GM18517 (cell line): Measurements from ENCODE around the gene TXNRD2.
"Not testable (repeated sequence)": the region's sequence is repeated elsewhere in the genome, so short reads cannot be mapped to it uniquely, and the experiment has no call there.

ENCODE experiments used
- ATAC-seq: cut with Tn5 transposase; IDR thresholded peaks from one replicate; pipeline ENCODE4 v1.9.1; 2021; ENCODE audit warnings: mild to moderate bottlenecking, moderate library complexity; ENCODE audit not compliant: unreplicated experiment

TXNRD2 gene

DNA sequence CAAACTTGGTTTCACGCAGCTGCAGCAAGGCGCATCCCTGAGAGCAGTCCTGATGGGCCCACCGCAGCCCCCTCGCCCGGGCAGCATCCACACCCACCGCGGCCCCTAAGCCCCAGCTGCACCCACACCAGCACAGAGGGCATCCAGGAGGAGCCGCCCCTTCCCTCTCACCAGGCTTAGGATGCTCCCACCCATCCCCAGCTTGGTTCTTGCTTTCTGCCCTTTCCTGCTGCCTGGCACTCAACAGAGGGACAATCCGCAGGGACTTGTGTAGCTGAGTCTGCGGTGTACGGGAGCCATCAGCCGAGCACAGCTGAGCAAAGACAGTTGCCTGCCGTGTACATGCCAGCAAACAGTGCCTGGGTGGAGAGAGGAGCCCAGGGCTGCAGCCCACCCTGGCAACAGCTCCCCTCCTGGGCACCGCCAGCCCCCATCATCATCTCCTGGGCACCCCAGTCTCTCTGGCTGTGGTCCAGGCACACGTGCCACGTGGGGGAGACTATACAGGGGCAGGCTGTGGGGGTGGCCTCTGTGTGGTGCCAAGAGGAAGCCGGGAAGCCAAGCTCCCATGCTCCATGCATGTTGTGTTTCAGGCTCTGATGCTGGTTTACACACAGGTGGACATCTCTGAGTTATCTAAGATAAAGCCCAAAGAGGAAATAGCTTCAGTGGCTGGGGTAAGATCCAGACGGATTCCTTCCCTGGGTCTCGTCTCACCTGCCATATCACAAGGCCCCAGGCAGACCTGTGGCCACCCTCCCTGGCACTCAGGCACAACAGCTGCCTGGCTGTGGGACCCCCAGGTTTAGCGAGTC is 50.9 kb downstream of the TXNRD2 start:
- ATAC-seq = no peak

DNA sequence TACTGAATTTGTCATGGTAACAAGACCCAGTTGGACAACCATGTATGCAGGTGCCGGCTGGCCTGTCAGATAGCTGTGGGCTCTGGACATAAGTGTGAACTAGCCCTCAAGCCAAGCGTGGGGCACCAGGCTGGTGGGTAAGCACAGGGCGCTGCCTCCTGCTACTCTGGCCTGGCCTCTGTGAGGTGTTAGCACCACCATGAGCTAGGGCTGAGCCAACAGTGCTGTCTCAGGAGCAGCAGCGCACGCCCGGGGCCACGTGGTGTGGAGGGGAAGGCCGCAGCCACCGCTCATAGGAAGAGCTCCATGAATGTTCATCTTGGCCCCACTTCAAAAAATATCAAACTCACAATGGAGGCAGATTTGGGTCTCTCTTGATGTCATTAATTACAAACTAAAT is 51.7 kb downstream of the TXNRD2 start:
- ATAC-seq = no peak

- no peak for ATAC-seq
Observed at GRCh38 chr22:19888131-19888746, 53.4 kb downstream of the TXNRD2 start.

DNA sequence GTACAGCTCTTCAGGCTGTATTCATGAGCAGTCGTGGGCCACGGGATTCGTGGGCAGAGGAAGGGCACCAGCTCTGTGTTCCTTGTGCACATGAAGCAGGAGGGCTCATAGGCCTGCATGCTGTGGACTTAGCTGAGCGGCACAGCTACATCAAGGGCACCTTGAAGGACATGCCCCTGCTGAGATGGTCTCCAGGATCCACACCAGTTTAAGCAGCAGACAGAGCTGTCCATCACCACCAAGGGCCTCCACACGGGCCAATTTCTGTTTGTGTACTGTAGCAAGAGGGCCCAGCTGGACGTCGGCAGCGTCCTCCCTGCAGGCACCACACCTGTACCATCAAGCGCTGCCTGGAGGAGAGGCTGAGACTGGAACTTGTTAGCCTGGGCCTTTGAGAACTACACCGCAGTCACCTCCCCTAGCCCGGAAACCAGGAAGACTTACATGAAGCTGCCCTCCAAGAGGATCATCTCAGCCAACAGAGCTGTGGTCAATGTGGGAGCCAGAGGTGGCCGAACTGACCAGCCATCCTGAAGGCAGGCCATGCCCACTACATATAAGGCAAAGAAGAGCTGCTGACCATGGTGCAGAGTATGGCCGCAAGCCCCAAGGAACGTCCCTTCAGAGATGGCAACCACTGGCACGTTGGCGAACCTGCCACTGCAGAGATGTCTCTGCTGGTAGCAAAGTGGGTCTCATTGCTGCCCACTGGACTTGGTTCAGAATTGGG is 54.2 kb downstream of the TXNRD2 start:
- no peak for ATAC-seq

GRCh38 chr22:19886605-19887255 is 54.9 kb downstream of the TXNRD2 start:
- no peak for ATAC-seq

- ATAC-seq = no peak
Observed at GRCh38 chr22:19885841-19886592, 55.6 kb downstream of the TXNRD2 start.

DNA sequence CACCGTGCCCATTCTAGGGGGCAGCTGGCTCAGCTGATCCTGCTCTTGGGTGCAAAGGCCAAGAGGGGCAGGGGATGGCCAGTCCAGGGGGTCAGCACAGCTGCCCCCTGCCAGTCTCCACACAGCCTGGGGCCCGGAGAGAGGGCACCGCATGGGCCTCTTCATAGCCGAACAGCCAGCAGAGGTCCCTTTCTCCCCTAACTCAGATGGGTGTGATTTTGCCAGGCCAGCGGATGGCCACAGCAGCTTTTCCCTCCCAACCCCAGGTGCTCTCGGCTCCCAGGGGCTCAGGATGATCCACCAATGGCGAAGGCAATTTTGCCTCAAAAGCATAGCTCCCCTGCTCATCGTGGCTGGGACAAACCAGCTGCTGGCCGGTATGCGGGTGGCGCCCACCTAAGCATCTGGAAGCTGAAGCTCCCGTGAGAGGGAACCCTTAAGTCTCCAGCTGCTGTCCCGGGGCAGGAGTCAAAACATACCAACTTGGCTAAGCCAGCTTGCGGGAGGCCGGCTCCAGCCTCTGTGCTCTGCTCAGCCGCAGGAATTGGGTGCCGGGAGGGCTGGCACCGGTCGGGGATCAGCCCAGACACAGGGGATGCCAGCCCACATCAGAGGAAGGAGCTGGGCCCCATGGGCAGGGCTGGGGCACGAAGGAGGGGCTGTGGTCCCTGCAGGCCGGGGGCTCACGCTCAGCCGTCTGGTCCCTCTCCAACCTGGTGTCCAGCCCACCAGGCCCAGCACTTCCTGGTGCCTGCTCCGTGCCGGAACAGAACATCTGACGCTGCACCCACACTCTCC is 56.5 kb downstream of the TXNRD2 start:
- ATAC-seq = no peak

- no peak for ATAC-seq
Observed at GRCh38 chr22:19884161-19884953, 57.3 kb downstream of the TXNRD2 start.

GRCh38 chr22:19883446-19883845 is 58.2 kb downstream of the TXNRD2 start:
- ATAC-seq = not testable (repeated sequence)

DNA sequence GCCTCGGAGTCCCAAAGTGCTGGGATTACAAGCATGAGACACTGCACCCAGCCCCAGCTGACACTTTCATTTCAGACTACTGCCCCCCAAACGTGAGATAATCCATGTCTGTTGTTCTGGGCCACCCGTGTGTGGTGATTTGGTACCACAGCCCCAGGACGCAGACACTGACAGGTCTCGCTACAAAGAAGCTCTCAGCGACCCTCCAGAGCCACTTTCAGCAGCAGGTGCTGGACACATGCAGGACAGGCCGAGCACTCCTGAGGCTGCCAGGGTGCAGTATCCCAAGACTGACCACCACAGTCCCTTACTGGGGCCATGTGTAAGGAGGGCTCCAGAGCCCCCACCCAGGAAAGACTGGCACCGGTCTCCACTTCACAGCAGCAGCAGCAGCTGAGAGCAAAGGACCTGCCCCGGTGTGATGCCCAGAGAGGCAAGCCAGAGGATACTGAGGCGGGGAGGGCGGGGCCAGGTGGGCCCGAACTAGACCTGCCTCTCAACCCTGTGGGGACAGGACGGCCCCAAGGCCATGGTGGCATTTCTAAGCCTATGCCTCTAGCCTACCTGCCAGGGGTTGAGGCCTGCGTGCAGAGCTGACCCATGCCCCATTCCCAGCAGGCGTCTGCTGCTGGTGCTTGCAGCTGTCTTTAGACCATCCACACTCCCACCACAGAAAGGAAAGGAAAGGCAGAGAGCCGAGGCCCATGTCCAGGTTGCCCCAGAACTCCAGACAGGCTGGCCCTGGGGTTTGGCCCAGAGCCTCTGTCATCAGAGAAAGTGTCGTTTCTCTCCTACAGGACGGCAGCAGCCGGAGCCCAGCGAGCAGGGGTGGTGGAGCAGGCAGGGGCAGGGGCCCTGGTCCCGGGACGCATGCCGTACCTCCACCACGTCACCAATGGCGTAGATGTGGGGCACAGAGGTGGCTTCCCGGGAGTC is 58.9 kb downstream of the TXNRD2 start:
- ATAC-seq = no peak

- ATAC-seq = no peak
Observed at GRCh38 chr22:19880786-19881569, 60.6 kb downstream of the TXNRD2 start.

- ATAC-seq = no peak
Observed at GRCh38 chr22:19879992-19880785, 61.4 kb downstream of the TXNRD2 start.

DNA sequence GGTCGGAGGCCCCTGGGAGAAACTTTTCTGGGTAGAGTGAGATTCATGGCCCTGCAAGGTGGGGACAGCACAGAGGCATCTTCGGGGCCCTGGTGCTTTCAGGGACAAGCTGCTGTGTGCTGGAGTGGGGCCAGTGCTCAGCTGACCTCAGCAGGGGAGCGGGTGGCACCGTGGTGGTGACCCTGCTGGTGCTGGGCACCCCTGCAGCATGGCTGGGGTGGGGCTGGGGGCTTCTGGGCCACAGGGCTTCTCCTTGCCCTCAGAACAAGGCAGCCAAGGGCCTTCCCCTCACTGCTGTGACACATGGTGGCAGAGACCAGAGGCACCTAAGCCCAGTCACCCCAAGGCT is 62.0 kb downstream of the TXNRD2 start:
- no peak for ATAC-seq

- ATAC-seq = no peak
Observed at GRCh38 chr22:19879246-19879570, 62.4 kb downstream of the TXNRD2 start.

GRCh38 chr22:19878461-19879245 is 63.0 kb downstream of the TXNRD2 start:
- ATAC-seq = no peak
